Type B pancreatic cell (in vitro differentiated cells): ENCODE data around the gene AP2A2. TPM values are rescaled to one million over a fixed set of nuclear protein-coding genes. Genes with fewer than 3 reads are reported as not detected.

ENCODE experiments used
- DNase-seq: peaks from one replicate; pipeline ENCODE4 v3.0.0; 2021; ENCODE audit warnings: mixed read lengths; ENCODE audit not compliant: unreplicated experiment; ENCODE audit errors: extremely low spot score
- H3K27ac Mint-ChIP-seq: 2 replicates; pipeline ENCODE4 v1.8.0; 2021; ENCODE audit warnings: mild to moderate bottlenecking, mixed read lengths
- H3K27me3 Mint-ChIP-seq: 2 replicates; pipeline ENCODE4 v1.8.0; 2021; ENCODE audit warnings: mixed read lengths
- H3K36me3 Mint-ChIP-seq: 2 replicates; pipeline ENCODE4 v1.8.0; 2021; ENCODE audit warnings: mixed read lengths
- H3K4me1 Mint-ChIP-seq: one replicate; pipeline ENCODE4 v1.8.0; 2021; ENCODE audit warnings: mixed read lengths; ENCODE audit not compliant: unreplicated experiment
- H3K4me3 Mint-ChIP-seq: 2 replicates; pipeline ENCODE4 v1.8.0; 2021; ENCODE audit warnings: mild to moderate bottlenecking, mixed read lengths
- H3K9me3 Mint-ChIP-seq: 2 replicates; pipeline ENCODE4 v1.8.0; 2021; ENCODE audit warnings: mixed read lengths
- CTCF ChIP-seq: fragments of 200-600 bp; sonication (generic); conservative IDR thresholded peaks from 2 replicates; pipeline ENCODE4 v1.5.0; 2021; ENCODE audit warnings: antibody characterized with exemption, mild to moderate bottlenecking
- total RNA-seq: library from RNA; stranded (reverse); gene quantifications from 2 replicates; pipeline ENCODE4 v1.2.1, GENCODE V29; 2021; ENCODE audit warnings: low replicate concordance

The AP2A2 gene
- total RNA-seq, 1 donor from 2014 or later = 109 TPM

- Mint-ChIP-seq H3K4me3 (peak overlapping the region; percentile 84), H3K36me3 (peaks cover 17% of the 10 kb centered on the region), H3K27me3 (no peaks in the 10 kb centered on the region), H3K9me3 (peaks cover 4% of the 10 kb centered on the region), H3K27ac (peak overlapping the region; percentile 99), H3K4me1 (peaks cover 27% of the 10 kb centered on the region)
- no peak for TF ChIP-seq CTCF
- no peak for DNase-seq
Measured at GRCh38 chr11:996681-997080, 71.0 kb downstream of the AP2A2 start.

- Mint-ChIP-seq H3K27me3 (no peaks in the 10 kb centered on the region), H3K27ac (no peak overlapping the region), H3K36me3 (peaks cover 22% of the 10 kb centered on the region), H3K4me3 (no peak overlapping the region), H3K4me1 (peaks cover 27% of the 10 kb centered on the region), H3K9me3 (peaks cover 4% of the 10 kb centered on the region)
- no peak for TF ChIP-seq CTCF
- DNase-seq = no peak
Measured at GRCh38 chr11:997907-998306, 72.2 kb downstream of the AP2A2 start.

GRCh38 chr11:999009-999408, 73.3 kb downstream of the AP2A2 start:
- TF ChIP-seq CTCF = no peak
- H3K9me3 Mint-ChIP-seq = peaks cover 4% of the 10 kb centered on the region
- H3K27me3 Mint-ChIP-seq = no peaks in the 10 kb centered on the region
- H3K4me3 Mint-ChIP-seq = no peak overlapping the region
- no peak for DNase-seq
- peaks cover 27% of the 10 kb centered on the region for H3K4me1 Mint-ChIP-seq
- H3K27ac Mint-ChIP-seq = no peak overlapping the region
- H3K36me3 Mint-ChIP-seq = peaks cover 24% of the 10 kb centered on the region

GRCh38 chr11:1000357-1001278, 74.9 kb downstream of the AP2A2 start:
- Mint-ChIP-seq H3K4me3 (peak overlapping the region; percentile 34), H3K27ac (peak overlapping the region; percentile 78)

More at GRCh38 chr11:1000357-1001278, 74.9 kb downstream of the AP2A2 start:
- TF ChIP-seq CTCF = no peak
- no peak for DNase-seq
- H3K9me3 Mint-ChIP-seq = peaks cover 3% of the 10 kb centered on the region
- H3K27me3 Mint-ChIP-seq = no peaks in the 10 kb centered on the region
- H3K36me3 Mint-ChIP-seq = peaks cover 21% of the 10 kb centered on the region
- H3K4me1 Mint-ChIP-seq = peaks cover 28% of the 10 kb centered on the region
